ENCODE results near the gene SYVN1. TPM values are rescaled to one million over a fixed set of nuclear protein-coding genes. Genes with fewer than 3 reads are reported as not detected.

The SYVN1 gene
- total and polyA plus RNA-seq, 2 experiments from 2014 or later, result 16.2 to 16.8 TPM

GRCh38 chr11:65136515-65137096 is 2.3 kb upstream of the SYVN1 start:
- H3K4me1 ChIP-seq (ENCODE audit: low read depth), result peaks cover 12% of the 10 kb centered on the region
- no peak for DNase-seq (ENCODE audit: low read depth in 1 of 2, low spot score in 1 of 2)
- TF ChIP-seq CTCF (IDR thresholded peaks at IDR 0.05; ENCODE audit: low read depth, low read length), result no peak
- H3K4me3 ChIP-seq, result no peak overlapping the region
- no peaks in the 10 kb centered on the region for H3K9me3 ChIP-seq (ENCODE audit: low read depth)
- no peak overlapping the region for H3K27ac ChIP-seq
- H3K27me3 ChIP-seq, result peaks cover 17% of the 10 kb centered on the region
- H3K36me3 ChIP-seq, result peaks cover 3% of the 10 kb centered on the region

GRCh38 chr11:65135633-65136145 is 1.4 kb upstream of the SYVN1 start:
- Histone ChIP-seq H3K27me3 (peaks cover 7% of the 10 kb centered on the region), H3K27ac (peak overlapping the region; percentile 98), H3K36me3 (peaks cover 7% of the 10 kb centered on the region), H3K4me1 (ENCODE audit: low read depth) (peaks cover 12% of the 10 kb centered on the region), H3K4me3 (peak overlapping the region; percentile 82), H3K9me3 (ENCODE audit: low read depth) (no peaks in the 10 kb centered on the region)
- DNase-seq (ENCODE audit: low read depth in 1 of 2, low spot score in 1 of 2), result no peak
- TF ChIP-seq CTCF (IDR thresholded peaks at IDR 0.05; ENCODE audit: low read depth, low read length), result no peak

- peaks cover 1% of the 10 kb centered on the region for H3K27me3 ChIP-seq
- DNase-seq (ENCODE audit: low read depth in 1 of 2, low spot score in 1 of 2), result peak; percentile 96 to 97
- H3K27ac ChIP-seq, result peak overlapping the region; percentile 98
These were observed 773 bp upstream of the SYVN1 start for GRCh38 chr11:65134952-65135632.

GRCh38 chr11:65133724-65134123 is 595 bp downstream of the SYVN1 start:
- no peaks in the 10 kb centered on the region for H3K27me3 ChIP-seq
- H3K27ac ChIP-seq, result peak overlapping the region; percentile 98
- no peaks in the 10 kb centered on the region for H3K9me3 ChIP-seq (ENCODE audit: low read depth)
- H3K4me3 ChIP-seq, result peak overlapping the region; percentile 82
- H3K4me1 ChIP-seq (ENCODE audit: low read depth), result peaks cover 12% of the 10 kb centered on the region
- peaks cover 23% of the 10 kb centered on the region for H3K36me3 ChIP-seq
- no peak for TF ChIP-seq CTCF (IDR thresholded peaks at IDR 0.05; ENCODE audit: low read depth, low read length)
- DNase-seq (ENCODE audit: low read depth in 1 of 2, low spot score in 1 of 2), result peak in 1 of 2 donors; percentile 54

More at GRCh38 chr11:65134952-65135632, 773 bp upstream of the SYVN1 start:
- H3K36me3 ChIP-seq, result peaks cover 13% of the 10 kb centered on the region
- no peaks in the 10 kb centered on the region for H3K9me3 ChIP-seq (ENCODE audit: low read depth)
- H3K4me1 ChIP-seq (ENCODE audit: low read depth), result peaks cover 12% of the 10 kb centered on the region
- peak overlapping the region; percentile 82 for H3K4me3 ChIP-seq
- TF ChIP-seq CTCF (IDR thresholded peaks at IDR 0.05; ENCODE audit: low read depth, low read length), result no peak

- H3K4me3 ChIP-seq, result peak overlapping the region; percentile 82
- no peak for TF ChIP-seq CTCF (IDR thresholded peaks at IDR 0.05; ENCODE audit: low read depth, low read length)
- DNase-seq (ENCODE audit: low read depth in 1 of 2, low spot score in 1 of 2), result peak in 1 of 2 donors; percentile 17
- peaks cover 12% of the 10 kb centered on the region for H3K4me1 ChIP-seq (ENCODE audit: low read depth)
- H3K36me3 ChIP-seq, result peaks cover 29% of the 10 kb centered on the region
- no peaks in the 10 kb centered on the region for H3K9me3 ChIP-seq (ENCODE audit: low read depth)
- H3K27ac ChIP-seq, result no peak overlapping the region
- no peaks in the 10 kb centered on the region for H3K27me3 ChIP-seq
These were observed 1.2 kb downstream of the SYVN1 start for GRCh38 chr11:65132988-65133700.

All from cardiac muscle cell (in vitro differentiated cells and primary cell).